ENCODE data around the gene NOS1AP.

Gene NOS1AP

GRCh38 chr1:162361349-162361748, 291.9 kb downstream of the NOS1AP start:
- no peak overlapping the region for H3K9ac ChIP-seq (ENCODE audit: low read length)
- no peaks in the 10 kb centered on the region for H3K79me2 ChIP-seq (ENCODE audit: insufficient read depth, low read length)
- H3K4me2 ChIP-seq (ENCODE audit: low read length): no peak overlapping the region
- TF ChIP-seq, protein P1, sequence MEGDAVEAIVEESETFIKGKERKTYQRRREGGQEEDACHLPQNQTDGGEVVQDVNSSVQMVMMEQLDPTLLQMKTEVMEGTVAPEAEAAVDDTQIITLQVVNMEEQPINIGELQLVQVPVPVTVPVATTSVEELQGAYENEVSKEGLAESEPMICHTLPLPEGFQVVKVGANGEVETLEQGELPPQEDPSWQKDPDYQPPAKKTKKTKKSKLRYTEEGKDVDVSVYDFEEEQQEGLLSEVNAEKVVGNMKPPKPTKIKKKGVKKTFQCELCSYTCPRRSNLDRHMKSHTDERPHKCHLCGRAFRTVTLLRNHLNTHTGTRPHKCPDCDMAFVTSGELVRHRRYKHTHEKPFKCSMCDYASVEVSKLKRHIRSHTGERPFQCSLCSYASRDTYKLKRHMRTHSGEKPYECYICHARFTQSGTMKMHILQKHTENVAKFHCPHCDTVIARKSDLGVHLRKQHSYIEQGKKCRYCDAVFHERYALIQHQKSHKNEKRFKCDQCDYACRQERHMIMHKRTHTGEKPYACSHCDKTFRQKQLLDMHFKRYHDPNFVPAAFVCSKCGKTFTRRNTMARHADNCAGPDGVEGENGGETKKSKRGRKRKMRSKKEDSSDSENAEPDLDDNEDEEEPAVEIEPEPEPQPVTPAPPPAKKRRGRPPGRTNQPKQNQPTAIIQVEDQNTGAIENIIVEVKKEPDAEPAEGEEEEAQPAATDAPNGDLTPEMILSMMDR (IDR thresholded peaks at IDR 0.05; ENCODE audit: low read length): no peak
- TF ChIP-seq EZH2 (IDR thresholded peaks at IDR 0.05; ENCODE audit: borderline replicate concordance, low read length): no peak
- H3K9me3 ChIP-seq (ENCODE audit: low read length): no peaks in the 10 kb centered on the region
- H3K4me3 ChIP-seq (ENCODE audit: low read depth, low read length, poor library complexity, severe bottlenecking): no peak overlapping the region
- no peaks in the 10 kb centered on the region for H4K20me1 ChIP-seq (ENCODE audit: insufficient read depth, low read length)
- no peaks in the 10 kb centered on the region for H3K36me3 ChIP-seq (ENCODE audit: insufficient read depth, low read length)
- H3F3A ChIP-seq (ENCODE audit: insufficient read depth, low read length): no peaks in the 10 kb centered on the region
- no peaks in the 10 kb centered on the region for H3K4me1 ChIP-seq (ENCODE audit: insufficient read depth, low read length, severe bottlenecking)
- no peak overlapping the region for H3K27ac ChIP-seq (ENCODE audit: low read depth, low read length, poor library complexity, severe bottlenecking)
- no peak overlapping the region for H2AFZ ChIP-seq (ENCODE audit: low read length)
- H3K9me2 ChIP-seq (ENCODE audit: low read depth, low read length): no peaks in the 10 kb centered on the region
- 0 out of 2 replicates have a peak, but pooled peaks cover 2% of the 10 kb centered on the region for H3K27me3 ChIP-seq (ENCODE audit: insufficient read depth, low read length)

DNA sequence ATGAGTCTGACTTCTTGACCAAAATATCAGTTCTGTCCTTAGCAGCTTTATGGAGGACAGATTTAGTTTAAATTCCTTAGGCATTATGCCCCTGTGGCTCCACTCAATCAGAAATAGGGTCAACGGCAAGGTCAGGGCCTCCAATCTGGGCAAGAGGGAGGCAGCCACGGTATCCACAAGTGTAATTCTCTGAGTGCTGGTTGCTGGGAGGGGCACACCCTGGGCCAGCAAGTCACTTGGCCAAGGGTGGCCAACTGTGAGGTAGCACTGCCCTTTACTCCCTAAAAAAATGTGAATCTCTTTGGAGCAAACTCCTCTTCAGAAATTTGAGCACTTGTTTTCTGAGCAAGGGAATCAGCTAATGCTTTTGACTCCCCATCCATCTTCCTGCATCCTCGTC, 294.3 kb downstream of the NOS1AP start:
- Histone ChIP-seq H3F3A (ENCODE audit: insufficient read depth, low read length) (no peaks in the 10 kb centered on the region), H3K27me3 (ENCODE audit: insufficient read depth, low read length) (0 out of 2 replicates have a peak, but pooled peaks cover 2% of the 10 kb centered on the region), H4K20me1 (ENCODE audit: insufficient read depth, low read length) (no peaks in the 10 kb centered on the region), H3K27ac (ENCODE audit: low read depth, low read length, poor library complexity, severe bottlenecking) (no peak overlapping the region), H3K9me2 (ENCODE audit: low read depth, low read length) (no peaks in the 10 kb centered on the region), H3K36me3 (ENCODE audit: insufficient read depth, low read length) (no peaks in the 10 kb centered on the region), H3K4me2 (ENCODE audit: low read length) (no peak overlapping the region), H3K9ac (ENCODE audit: low read length) (no peak overlapping the region), H3K4me1 (ENCODE audit: insufficient read depth, low read length, severe bottlenecking) (no peaks in the 10 kb centered on the region), H2AFZ (ENCODE audit: low read length) (no peak overlapping the region), H3K4me3 (ENCODE audit: low read depth, low read length, poor library complexity, severe bottlenecking) (no peak overlapping the region), H3K79me2 (ENCODE audit: insufficient read depth, low read length) (no peaks in the 10 kb centered on the region), H3K9me3 (ENCODE audit: low read length) (no peaks in the 10 kb centered on the region)
- no peak for TF ChIP-seq EZH2 (IDR thresholded peaks at IDR 0.05; ENCODE audit: borderline replicate concordance, low read length)
- TF ChIP-seq, protein P1 (IDR thresholded peaks at IDR 0.05; ENCODE audit: low read length): no peak

- Histone ChIP-seq H2AFZ (ENCODE audit: low read length) (no peak overlapping the region), H4K20me1 (ENCODE audit: insufficient read depth, low read length) (no peaks in the 10 kb centered on the region), H3K4me2 (ENCODE audit: low read length) (no peak overlapping the region), H3K9me3 (ENCODE audit: low read length) (no peaks in the 10 kb centered on the region), H3K9ac (ENCODE audit: low read length) (no peak overlapping the region), H3K9me2 (ENCODE audit: low read depth, low read length) (no peaks in the 10 kb centered on the region), H3K4me3 (ENCODE audit: low read depth, low read length, poor library complexity, severe bottlenecking) (no peak overlapping the region), H3K27me3 (ENCODE audit: insufficient read depth, low read length) (0 out of 2 replicates have a peak, but pooled peaks cover 2% of the 10 kb centered on the region), H3K79me2 (ENCODE audit: insufficient read depth, low read length) (no peaks in the 10 kb centered on the region), H3K36me3 (ENCODE audit: insufficient read depth, low read length) (no peaks in the 10 kb centered on the region), H3F3A (ENCODE audit: insufficient read depth, low read length) (no peaks in the 10 kb centered on the region), H3K27ac (ENCODE audit: low read depth, low read length, poor library complexity, severe bottlenecking) (no peak overlapping the region), H3K4me1 (ENCODE audit: insufficient read depth, low read length, severe bottlenecking) (no peaks in the 10 kb centered on the region)
- no peak for TF ChIP-seq EZH2 (IDR thresholded peaks at IDR 0.05; ENCODE audit: borderline replicate concordance, low read length)
- TF ChIP-seq, protein P1 (IDR thresholded peaks at IDR 0.05; ENCODE audit: low read length): no peak
Measured at GRCh38 chr1:162364498-162364897, 295.0 kb downstream of the NOS1AP start.

All from OCI-LY1 (cell line).